Sigmoid colon (tissue), 7 donors: Measurements from ENCODE around the gene PRDX5. TPM values are rescaled to one million over a fixed set of nuclear protein-coding genes. Genes with fewer than 3 reads are reported as not detected.

Experiments
- DNase-seq: peaks from one replicate; pipeline ENCODE4 v3.0.0-alpha.2; 2019
- H3K27ac ChIP-seq, 4 donors: fragments of 200-600 bp; sonication (generic); one replicate each; pipeline ENCODE4 v1.5.1; 2016 to 2019; ENCODE audit warnings: mild to moderate bottlenecking in 1 of 4
- H3K27me3 ChIP-seq, 3 donors: fragments of 200-600 bp; sonication (generic); one replicate each; pipeline ENCODE4 v1.5.1; 2019; ENCODE audit warnings: mild to moderate bottlenecking in 1 of 3
- H3K36me3 ChIP-seq, 4 donors: fragments of 200-600 bp; sonication (generic); one replicate each; pipeline ENCODE4 v1.5.1; 2016 to 2019
- H3K4me1 ChIP-seq, 4 donors: fragments of 200-600 bp; sonication (generic); one replicate each; pipeline ENCODE4 v1.5.1; 2017 to 2019
- H3K4me3 ChIP-seq, 4 donors: fragments of 200-600 bp; sonication (generic); one replicate each; pipeline ENCODE4 v1.5.1; 2017 to 2019; ENCODE audit warnings: mild to moderate bottlenecking in 2 of 4, moderate library complexity in 1 of 4
- H3K9me3 ChIP-seq, 4 donors: fragments of 200-600 bp in 3 of 4; sonication (generic) in 3 of 4; one replicate each; pipeline versions ENCODE4 v1.5.1 to v1.6.1; 2013 to 2019
- EP300 ChIP-seq, 4 donors: sonication (generic); formaldehyde crosslinking; IDR thresholded peaks; one replicate each; pipeline ENCODE4 v1.6.1; 2017; ENCODE audit warnings: antibody characterized with exemption in 4 of 4
- POLR2A ChIP-seq, 2 donors: fragments of 450-650 bp; IDR thresholded peaks; one replicate each; pipeline ENCODE4 v1.6.1; 2016; ENCODE audit warnings: antibody characterized with exemption in 2 of 2, mild to moderate bottlenecking in 2 of 2, moderate library complexity in 2 of 2
- POLR2AphosphoS5 ChIP-seq, 4 donors: sonication (generic); formaldehyde crosslinking; IDR thresholded peaks; one replicate each; pipeline ENCODE4 v1.6.1; 2017; ENCODE audit warnings: antibody characterized with exemption in 4 of 4
- WGBS, 2 donors: extraction: QIAGEN DNeasy Blood & Tissue Kit; methylation state at CpG; one replicate each; pipeline ENCODE4 v1.1.7; 2013; 5-methylcytosine and 5-hydroxymethylcytosine counted together
- intact Hi-C: fragments of 100-400 bp; cut with DNase I; formaldehyde crosslinking; loops from one replicate; pipeline ENCODE4 v1.15.1; 2023
- polyA plus RNA-seq, 3 donors: library from polyadenylated mRNA; stranded (reverse); fragments of 200-250 nt; gene quantifications; one replicate each; pipeline ENCODE4 v1.2.3, GENCODE V29; 2013
- total RNA-seq, 4 donors: library from RNA; depleted of rRNA; stranded (reverse); fragments of >200 nt; gene quantifications; one replicate each; pipeline ENCODE4 v1.1.0, GENCODE V29; 2016
- TF ChIP-seq, protein P1 (sequence below), 4 experiments: fragments of 450-650 bp in 3 of 4; fragments of 200-600 bp in 1 of 4; IDR thresholded peaks; one replicate each; pipeline ENCODE4 v1.5.1; 2016 to 2019; ENCODE audit warnings: antibody characterized with exemption in 4 of 4, mild to moderate bottlenecking in 3 of 4, moderate library complexity in 2 of 4
- donor health status: healthy with polysubstance abuse.
- donor health status: Bipolar disorder and iron deficiency.
- donor health status: healthy.

PRDX5 gene
- total and polyA plus RNA-seq, 7 donors = 169 to 1,045 (median 269) TPM

GRCh38 chr11:64357446-64357845 is 39.5 kb downstream of the PRDX5 start:
- TF ChIP-seq EP300 (IDR thresholded peaks at IDR 0.05) (no peak), POLR2A (IDR thresholded peaks at IDR 0.05) (no peak), POLR2AphosphoS5 (IDR thresholded peaks at IDR 0.05) (no peak)
- TF ChIP-seq, protein P1, sequence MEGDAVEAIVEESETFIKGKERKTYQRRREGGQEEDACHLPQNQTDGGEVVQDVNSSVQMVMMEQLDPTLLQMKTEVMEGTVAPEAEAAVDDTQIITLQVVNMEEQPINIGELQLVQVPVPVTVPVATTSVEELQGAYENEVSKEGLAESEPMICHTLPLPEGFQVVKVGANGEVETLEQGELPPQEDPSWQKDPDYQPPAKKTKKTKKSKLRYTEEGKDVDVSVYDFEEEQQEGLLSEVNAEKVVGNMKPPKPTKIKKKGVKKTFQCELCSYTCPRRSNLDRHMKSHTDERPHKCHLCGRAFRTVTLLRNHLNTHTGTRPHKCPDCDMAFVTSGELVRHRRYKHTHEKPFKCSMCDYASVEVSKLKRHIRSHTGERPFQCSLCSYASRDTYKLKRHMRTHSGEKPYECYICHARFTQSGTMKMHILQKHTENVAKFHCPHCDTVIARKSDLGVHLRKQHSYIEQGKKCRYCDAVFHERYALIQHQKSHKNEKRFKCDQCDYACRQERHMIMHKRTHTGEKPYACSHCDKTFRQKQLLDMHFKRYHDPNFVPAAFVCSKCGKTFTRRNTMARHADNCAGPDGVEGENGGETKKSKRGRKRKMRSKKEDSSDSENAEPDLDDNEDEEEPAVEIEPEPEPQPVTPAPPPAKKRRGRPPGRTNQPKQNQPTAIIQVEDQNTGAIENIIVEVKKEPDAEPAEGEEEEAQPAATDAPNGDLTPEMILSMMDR (IDR thresholded peaks at IDR 0.05) = no peak
- H3K27ac ChIP-seq = peak overlapping the region in 1 of 4 donors; percentile 90
- no peak overlapping the region for H3K4me3 ChIP-seq

GRCh38 chr11:64357904-64358535 is 40.1 kb downstream of the PRDX5 start:
- intact Hi-C loops = no loop called here
- Histone ChIP-seq H3K4me1 (peaks cover 0 to 45% (median 38%) of the 10 kb centered on the region in 4 donors), H3K9me3 (no peaks in the 10 kb centered on the region), H3K4me3 (peak overlapping the region; percentile 79 to 92 (median 84)), H3K36me3 (peaks cover 0 to 22% (median 13%) of the 10 kb centered on the region in 4 donors), H3K27ac (peak overlapping the region; percentile 79 to 90 (median 86)), H3K27me3 (no peaks in the 10 kb centered on the region)
- no peak for DNase-seq
- TF ChIP-seq EP300 (IDR thresholded peaks at IDR 0.05) = no peak
- WGBS, 2 donors = 39 to 70% methylated on average over 13 of the region's 13 CpGs

More at GRCh38 chr11:64357446-64357845, 39.5 kb downstream of the PRDX5 start:
- DNase-seq = no peak
- intact Hi-C loops = no loop called here
- Histone ChIP-seq H3K36me3 (peaks cover 0 to 17% (median 10%) of the 10 kb centered on the region in 4 donors), H3K9me3 (no peaks in the 10 kb centered on the region), H3K27me3 (no peaks in the 10 kb centered on the region), H3K4me1 (peaks cover 0 to 45% (median 38%) of the 10 kb centered on the region in 4 donors)
- 90 to 95% methylated on average over 6 of the region's 6 CpGs for WGBS, 2 donors

DNA sequence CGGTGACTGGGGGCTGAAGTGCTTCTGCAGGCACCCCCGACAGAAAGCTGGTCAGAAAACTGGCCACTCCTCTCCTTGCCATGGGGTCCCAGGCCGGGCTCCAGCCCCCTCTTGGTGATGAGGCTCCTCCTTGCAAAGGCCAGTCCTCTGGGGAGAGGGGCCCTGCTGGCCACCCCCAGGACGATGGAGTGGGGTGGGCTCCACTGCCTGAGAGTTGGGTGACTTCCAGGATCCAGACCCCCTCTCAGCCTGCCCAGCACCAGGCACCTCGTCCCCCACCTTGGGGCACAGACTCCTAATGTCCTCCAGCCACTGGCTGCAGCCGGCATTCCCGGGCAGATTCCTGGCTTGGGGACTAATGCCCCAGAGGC is 40.6 kb downstream of the PRDX5 start:
- H3K4me1 ChIP-seq = peaks cover 0 to 45% (median 38%) of the 10 kb centered on the region in 4 donors
- 18 to 36% methylated on average over 7 of the region's 7 CpGs for WGBS, 2 donors
- intact Hi-C loops = no loop called here
- peak overlapping the region; percentile 79 to 90 (median 86) for H3K27ac ChIP-seq
- peaks cover 0 to 26% (median 14%) of the 10 kb centered on the region in 4 donors for H3K36me3 ChIP-seq
- TF ChIP-seq POLR2A (IDR thresholded peaks at IDR 0.05) (no peak), EP300 (IDR thresholded peaks at IDR 0.05) (no peak), POLR2AphosphoS5 (IDR thresholded peaks at IDR 0.05) (no peak)
- TF ChIP-seq, protein P1 (IDR thresholded peaks at IDR 0.05) = no peak
- DNase-seq = no peak
- no peaks in the 10 kb centered on the region for H3K27me3 ChIP-seq
- H3K9me3 ChIP-seq = no peaks in the 10 kb centered on the region
- H3K4me3 ChIP-seq = peak overlapping the region; percentile 79 to 92 (median 84)

DNA sequence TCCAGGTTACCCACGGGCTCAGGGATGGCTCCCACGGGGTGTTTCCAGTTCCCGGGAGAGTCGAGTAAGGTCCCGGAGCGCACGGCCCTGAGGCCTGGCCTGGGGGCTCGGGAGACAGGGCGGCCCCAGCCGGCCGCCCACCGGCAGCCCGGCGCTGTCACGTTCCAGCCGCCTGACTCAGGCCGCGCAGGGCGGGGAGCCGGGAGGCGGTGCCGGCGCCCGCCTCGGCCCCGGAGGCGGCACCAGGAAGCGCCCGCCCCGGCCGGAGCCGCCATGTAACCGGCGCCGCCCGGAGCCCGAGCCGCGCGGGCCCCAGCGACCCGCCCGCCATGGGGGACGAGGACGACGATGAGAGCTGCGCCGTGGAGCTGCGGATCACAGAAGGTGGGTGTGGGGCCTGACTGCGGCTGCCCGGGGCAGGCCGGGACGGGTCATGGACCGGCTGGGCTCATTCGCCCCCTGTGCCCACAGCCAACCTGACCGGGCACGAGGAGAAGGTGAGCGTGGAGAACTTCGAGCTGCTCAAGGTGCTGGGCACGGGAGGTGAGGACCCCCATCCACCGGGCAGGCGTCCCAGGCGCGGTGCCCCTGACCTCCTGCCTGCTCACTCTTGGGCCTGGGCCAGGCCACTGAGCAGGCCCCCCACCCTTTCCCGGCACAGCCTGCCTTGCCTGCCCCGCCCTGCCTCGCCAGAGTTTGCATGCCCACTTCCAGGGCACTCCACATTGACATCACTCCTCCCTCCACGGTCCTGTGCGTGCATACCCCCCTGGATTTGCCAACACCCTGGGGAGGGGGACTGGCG is 41.2 kb downstream of the PRDX5 start, which contains the start of gene RPS6KA4:
Gene RPS6KA4 (plus strand): TSS at position 256 of the 805 bp plus-strand sequence. CDS start 74 bp downstream, at position 330.
- Histone ChIP-seq H3K9me3 (no peaks in the 10 kb centered on the region), H3K4me3 (peak within 1 kb of the TSS; percentile 79 to 92 (median 84)), H3K27me3 (no peaks in the 10 kb centered on the region), H3K27ac (peak within 1 kb of the TSS; percentile 79 to 90 (median 86)), H3K4me1 (peaks cover 0 to 45% (median 38%) of the 10 kb centered on the region in 4 donors), H3K36me3 (peaks cover 0 to 31% (median 14%) of the 10 kb centered on the region in 4 donors)
- WGBS, 2 donors = 0% methylated on average over 70 of the region's 70 CpGs
- TF ChIP-seq POLR2A (IDR thresholded peaks at IDR 0.05) (peak in 1 of 2 donors; percentile 27), EP300 (IDR thresholded peaks at IDR 0.05) (no peak), POLR2AphosphoS5 (IDR thresholded peaks at IDR 0.05) (peak in 3 of 4 donors; percentile 23 to 71 (median 65))
- TF ChIP-seq, protein P1 (IDR thresholded peaks at IDR 0.05) = no peak
- intact Hi-C loops = no loop called here
- no peak for DNase-seq
